Trophoblast cell (in vitro differentiated cells and primary cell): ENCODE data around the gene ARHGAP10.
"Not testable (repeated sequence)": the region's sequence is repeated elsewhere in the genome, so short reads cannot be mapped to it uniquely, and the experiment has no call there.

Experiments used
- DNase-seq, 2 donors: peaks; one replicate each; pipeline ENCODE4 v3.0.0-alpha.2; 2016
- H2AFZ ChIP-seq: 2 replicates; pipeline ENCODE4 v1.6.1; 2013; ENCODE audit warnings: low read length, moderate library complexity, mild to moderate bottlenecking; ENCODE audit not compliant: insufficient read depth, poor library complexity
- H2AK5ac ChIP-seq: 2 replicates; pipeline ENCODE4 v1.6.1; 2013; ENCODE audit warnings: mild to moderate bottlenecking, low read length
- H2BK120ac ChIP-seq: 2 replicates; pipeline ENCODE4 v1.6.1; 2013; ENCODE audit warnings: low read length, mild to moderate bottlenecking, moderate library complexity; ENCODE audit not compliant: insufficient read depth, poor library complexity
- H2BK12ac ChIP-seq: 2 replicates; pipeline ENCODE4 v1.6.1; 2013; ENCODE audit warnings: mild to moderate bottlenecking, low read length, moderate library complexity
- H2BK5ac ChIP-seq: 2 replicates; pipeline ENCODE4 v1.6.1; 2013; ENCODE audit warnings: low read length, low read depth, moderate library complexity, mild to moderate bottlenecking; ENCODE audit not compliant: poor library complexity
- H3K14ac ChIP-seq: 2 replicates; pipeline ENCODE4 v1.6.1; 2013; ENCODE audit warnings: mild to moderate bottlenecking, low read length
- H3K18ac ChIP-seq: 2 replicates; pipeline ENCODE4 v1.6.1; 2013; ENCODE audit warnings: mild to moderate bottlenecking, low read length
- H3K23ac ChIP-seq: 2 replicates; pipeline ENCODE4 v1.6.1; 2013; ENCODE audit warnings: low read length
- H3K27ac ChIP-seq: 2 replicates; pipeline ENCODE4 v1.5.1; 2013; ENCODE audit warnings: low read depth, mild to moderate bottlenecking, inconsistent platforms, low read length, moderate library complexity
- H3K27me3 ChIP-seq: 2 replicates; pipeline ENCODE4 v1.6.1; 2013; ENCODE audit warnings: inconsistent platforms, mild to moderate bottlenecking, low read length, moderate library complexity; ENCODE audit not compliant: insufficient read depth
- H3K36me3 ChIP-seq, 2 experiments: 1 replicate in 1 of 2; 2 replicates in 1 of 2; pipeline ENCODE4 v1.6.1; 2013; ENCODE audit warnings: low read length in 2 of 2, mild to moderate bottlenecking in 2 of 2, moderate library complexity in 1 of 2; ENCODE audit not compliant: insufficient read depth in 2 of 2, control insufficient read depth in 1 of 2
- H3K4ac ChIP-seq: 2 replicates; pipeline ENCODE4 v1.6.1; 2013; ENCODE audit warnings: low read depth, mild to moderate bottlenecking, low read length, moderate library complexity
- H3K4me1 ChIP-seq, 2 experiments: 1 replicate in 1 of 2; 2 replicates in 1 of 2; pipeline ENCODE4 v1.6.1; 2013; ENCODE audit warnings: low read length in 2 of 2, mild to moderate bottlenecking in 2 of 2, moderate library complexity in 1 of 2; ENCODE audit not compliant: insufficient read depth in 2 of 2, control insufficient read depth in 1 of 2
- H3K4me2 ChIP-seq: 2 replicates; pipeline ENCODE4 v1.6.1; 2013; ENCODE audit warnings: inconsistent platforms, mild to moderate bottlenecking, low read length, moderate library complexity
- H3K4me3 ChIP-seq: 2 replicates; pipeline ENCODE4 v1.5.1; 2013; ENCODE audit warnings: mild to moderate bottlenecking, low read depth, low read length, inconsistent platforms
- H3K79me1 ChIP-seq: one replicate; pipeline ENCODE4 v1.6.1; 2013; ENCODE audit warnings: low read length
- H3K79me2 ChIP-seq: 2 replicates; pipeline ENCODE4 v1.6.1; 2013; ENCODE audit warnings: low read length, mild to moderate bottlenecking; ENCODE audit not compliant: control insufficient read depth, insufficient read depth, poor library complexity
- H3K9ac ChIP-seq: 2 replicates; pipeline ENCODE4 v1.6.1; 2013; ENCODE audit warnings: mild to moderate bottlenecking, low read length
- H3K9me3 ChIP-seq: 2 replicates; pipeline ENCODE4 v1.6.1; 2013; ENCODE audit warnings: low read depth, mild to moderate bottlenecking, control low read depth, inconsistent platforms, low read length; ENCODE audit not compliant: insufficient read depth
- H4K12ac ChIP-seq: 2 replicates; pipeline ENCODE4 v1.6.1; 2013; ENCODE audit warnings: low read depth, mild to moderate bottlenecking, low read length, moderate library complexity
- H4K8ac ChIP-seq: 2 replicates; pipeline ENCODE4 v1.6.1; 2013; ENCODE audit warnings: low read depth, mild to moderate bottlenecking, low read length, moderate library complexity
- H4K91ac ChIP-seq: one replicate; pipeline ENCODE4 v1.6.1; 2013; ENCODE audit warnings: low read depth, mild to moderate bottlenecking, low read length, moderate library complexity
- WGBS: extraction: QIAGEN DNeasy Blood & Tissue Kit; methylation state at CpG from one replicate; pipeline ENCODE4 v1.1.7; 2013; ENCODE audit warnings: missing lambda C conversion rate; ENCODE audit not compliant: insufficient read length, insufficient coverage; ENCODE audit errors: extremely low coverage; 5-methylcytosine and 5-hydroxymethylcytosine counted together

The ARHGAP10 gene

DNA sequence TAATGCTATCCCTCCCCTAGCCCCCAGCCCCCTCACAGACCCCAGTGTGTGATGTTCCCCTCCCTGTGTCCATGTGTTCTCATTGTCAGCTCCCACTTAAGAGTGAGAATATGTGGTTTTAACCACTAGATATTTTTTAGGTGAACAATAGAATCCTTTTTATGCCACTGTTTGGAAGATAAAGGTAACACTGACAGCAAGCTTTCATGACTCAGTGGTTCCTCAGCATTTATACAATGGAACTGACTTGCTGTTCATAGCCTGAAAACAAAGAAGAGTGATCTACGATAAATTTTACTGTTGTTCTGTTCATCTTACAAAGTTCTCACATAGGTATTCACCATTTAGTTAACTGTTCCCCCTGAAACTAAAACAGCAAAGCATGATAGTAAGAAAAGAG lies 147.8 kb downstream of the ARHGAP10 start:
- H3K4ac ChIP-seq: no peak overlapping the region
- no peak overlapping the region for H3K18ac ChIP-seq
- H3K14ac ChIP-seq: no peak overlapping the region
- no peak overlapping the region for H4K12ac ChIP-seq
- peaks cover 0 to 6% of the 10 kb centered on the region in 2 experiments for H3K36me3 ChIP-seq
- no peak overlapping the region for H2AFZ ChIP-seq
- H3K4me2 ChIP-seq: no peak overlapping the region
- no peak overlapping the region for H4K8ac ChIP-seq
- H3K9ac ChIP-seq: no peak overlapping the region
- no peaks in the 10 kb centered on the region for H3K79me2 ChIP-seq
- no peaks in the 10 kb centered on the region for H3K79me1 ChIP-seq
- no peaks in the 10 kb centered on the region for H3K27me3 ChIP-seq
- H2BK5ac ChIP-seq: no peak overlapping the region
- WGBS: no CpG with 5 or more reads among the region's 1 CpG
- no peak overlapping the region for H4K91ac ChIP-seq
- H2BK12ac ChIP-seq: no peak overlapping the region
- H3K27ac ChIP-seq: no peak overlapping the region
- DNase-seq: no peak
- peaks cover 2 to 5% of the 10 kb centered on the region in 2 experiments for H3K4me1 ChIP-seq
- no peak overlapping the region for H2AK5ac ChIP-seq
- H3K23ac ChIP-seq: no peak overlapping the region
- no peaks in the 10 kb centered on the region for H3K9me3 ChIP-seq
- no peak overlapping the region for H2BK120ac ChIP-seq
- H3K4me3 ChIP-seq: no peak overlapping the region

DNA sequence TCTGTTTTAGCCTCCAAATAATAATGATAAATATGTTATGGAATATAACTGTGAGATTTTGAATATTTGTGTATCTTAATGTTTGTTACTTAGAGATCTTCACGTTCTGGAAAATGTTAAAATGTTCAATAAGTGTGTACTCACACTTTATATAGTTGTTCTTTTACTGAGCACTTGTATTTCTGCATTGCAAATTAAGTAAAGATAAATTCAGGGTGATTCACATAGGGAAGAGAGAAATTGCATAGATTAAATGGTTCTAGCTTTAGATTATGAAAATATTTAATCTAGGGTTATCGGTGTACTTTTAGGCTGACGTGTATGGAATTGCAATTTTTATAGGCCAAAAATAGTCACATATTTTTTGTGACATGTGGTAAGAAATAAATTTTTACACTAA lies 148.6 kb downstream of the ARHGAP10 start:
- Histone ChIP-seq H3K4ac (no peak overlapping the region), H2AK5ac (no peak overlapping the region), H3K36me3 (peaks cover 0 to 2% of the 10 kb centered on the region in 2 experiments), H2BK5ac (no peak overlapping the region), H3K9ac (no peak overlapping the region), H3K4me2 (no peak overlapping the region), H4K12ac (no peak overlapping the region), H3K4me1 (peaks cover 2 to 5% of the 10 kb centered on the region in 2 experiments), H3K4me3 (no peak overlapping the region), H3K79me2 (no peaks in the 10 kb centered on the region), H4K91ac (no peak overlapping the region), H3K14ac (no peak overlapping the region), H3K79me1 (no peaks in the 10 kb centered on the region), H4K8ac (no peak overlapping the region), H3K27me3 (no peaks in the 10 kb centered on the region), H2AFZ (no peak overlapping the region), H3K23ac (no peak overlapping the region), H2BK12ac (no peak overlapping the region), H2BK120ac (no peak overlapping the region), H3K18ac (no peak overlapping the region), H3K27ac (no peak overlapping the region), H3K9me3 (peaks cover 1% of the 10 kb centered on the region)
- no peak for DNase-seq
- WGBS: no CpG with 5 or more reads among the region's 3 CpGs

DNA sequence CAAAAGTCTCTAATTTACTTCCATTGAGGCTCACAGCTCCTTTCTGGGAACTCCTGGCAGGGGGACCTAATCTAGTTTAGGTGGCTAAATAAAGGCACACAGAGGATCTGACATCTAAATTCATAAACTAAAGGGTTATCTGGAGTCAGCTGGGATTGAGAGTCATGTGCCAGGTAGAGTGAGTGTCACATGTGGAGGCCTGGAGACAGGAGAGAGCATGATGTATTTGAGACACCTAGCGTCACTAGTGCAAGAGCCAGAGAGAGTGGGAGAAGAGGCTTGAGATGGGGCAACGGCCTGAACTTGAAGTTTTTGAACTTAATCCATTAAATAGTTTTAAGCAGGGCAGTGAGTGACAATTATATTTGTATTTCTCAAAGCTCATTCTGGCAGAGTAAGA lies 152.6 kb downstream of the ARHGAP10 start:
- no peak for DNase-seq
- no peak overlapping the region for H4K8ac ChIP-seq
- no peaks in the 10 kb centered on the region for H3K27me3 ChIP-seq
- H3K4me2 ChIP-seq: no peak overlapping the region
- no peak overlapping the region for H2BK12ac ChIP-seq
- no peak overlapping the region for H3K23ac ChIP-seq
- no peak overlapping the region for H2AK5ac ChIP-seq
- no peak overlapping the region for H3K4ac ChIP-seq
- no peaks in the 10 kb centered on the region for H3K4me1 ChIP-seq
- H3K79me2 ChIP-seq: no peaks in the 10 kb centered on the region
- H3K18ac ChIP-seq: no peak overlapping the region
- H2BK5ac ChIP-seq: no peak overlapping the region
- H3K36me3 ChIP-seq: peaks cover 0 to 7% of the 10 kb centered on the region in 2 experiments
- WGBS: no CpG with 5 or more reads among the region's 2 CpGs
- no peak overlapping the region for H3K4me3 ChIP-seq
- H3K79me1 ChIP-seq: no peaks in the 10 kb centered on the region
- H2BK120ac ChIP-seq: no peak overlapping the region
- no peak overlapping the region for H3K14ac ChIP-seq
- no peak overlapping the region for H4K91ac ChIP-seq
- H3K27ac ChIP-seq: no peak overlapping the region
- no peak overlapping the region for H3K9ac ChIP-seq
- peaks cover 1% of the 10 kb centered on the region for H3K9me3 ChIP-seq
- H2AFZ ChIP-seq: no peak overlapping the region
- H4K12ac ChIP-seq: no peak overlapping the region

DNA sequence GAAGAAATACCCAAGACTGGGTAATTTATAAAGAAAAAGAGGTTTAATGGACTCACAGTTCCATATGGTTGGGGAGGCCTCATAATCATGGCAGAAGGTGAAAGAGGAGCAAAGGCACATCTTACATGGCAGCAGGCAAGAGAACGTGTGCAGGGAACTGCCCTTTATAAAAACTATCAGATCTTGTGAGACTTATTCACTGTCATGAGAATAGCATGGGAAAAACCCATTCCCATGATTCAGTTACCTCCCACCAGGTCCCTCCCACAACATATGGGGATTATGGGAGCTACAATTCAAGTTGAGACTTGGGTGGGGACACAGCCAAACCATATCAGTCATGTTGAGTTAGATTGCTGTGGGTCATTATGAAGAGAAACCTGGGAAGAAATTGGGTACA lies 153.3 kb downstream of the ARHGAP10 start:
- H4K8ac ChIP-seq: not testable (repeated sequence)
- no CpG with 5 or more reads among the region's 1 CpG for WGBS

More for the DNA sequence above, 153.3 kb downstream of the ARHGAP10 start:
- H3K27ac ChIP-seq, H3K79me2 ChIP-seq, DNase-seq, H3K27me3 ChIP-seq, H3K36me3 ChIP-seq, H3K4ac ChIP-seq, H2AK5ac ChIP-seq, H3K23ac ChIP-seq, H3K9ac ChIP-seq, H4K91ac ChIP-seq, H2AFZ ChIP-seq, H3K9me3 ChIP-seq, H3K18ac ChIP-seq, H3K14ac ChIP-seq, H3K4me2 ChIP-seq, H3K79me1 ChIP-seq, H4K12ac ChIP-seq, H2BK120ac ChIP-seq, H3K4me1 ChIP-seq, H3K4me3 ChIP-seq, H2BK12ac ChIP-seq, H2BK5ac ChIP-seq: not testable (repeated sequence)
